Prostate gland (tissue), 2 donors: ENCODE data around the gene NRXN3.

Experiments
- POLR2A ChIP-seq: fragments of 450-650 bp; IDR thresholded peaks from one replicate; pipeline ENCODE4 v1.6.1; 2016; ENCODE audit warnings: antibody characterized with exemption, mild to moderate bottlenecking
- POLR2AphosphoS5 ChIP-seq: sonication (generic); formaldehyde crosslinking; IDR thresholded peaks from one replicate; pipeline ENCODE4 v1.6.1; 2017; ENCODE audit warnings: antibody characterized with exemption
- TF ChIP-seq, protein P1 (sequence below), 4 experiments: fragments of 200-600 bp in 2 of 4; fragments of 450-650 bp in 2 of 4; sonication (generic) in 2 of 4; IDR thresholded peaks; 1 replicate in 3 of 4; 2 replicates in 1 of 4; pipeline ENCODE4 v1.5.1; 2016 to 2019; ENCODE audit warnings: antibody characterized with exemption in 4 of 4, mild to moderate bottlenecking in 2 of 4, moderate library complexity in 2 of 4

DNA sequence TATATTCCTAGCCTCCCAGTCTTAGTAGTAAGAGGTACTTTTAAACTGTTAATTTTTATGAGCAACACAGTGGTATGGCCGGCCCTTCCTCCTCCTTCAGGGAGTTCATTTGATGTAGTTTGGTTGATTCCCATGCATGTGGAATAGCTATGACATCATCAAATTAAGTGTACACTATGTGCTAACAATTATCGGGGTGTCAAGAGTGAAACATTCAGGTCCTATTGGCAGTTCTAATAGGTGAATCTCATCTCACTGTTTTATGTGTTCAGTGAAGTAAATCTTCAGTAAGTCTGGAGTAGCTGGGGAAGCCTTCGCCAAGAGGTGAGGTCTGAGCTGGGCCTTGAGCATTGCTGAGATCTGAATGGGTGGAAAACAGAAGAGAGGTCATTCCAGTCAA, 1384.6 kb downstream of the NRXN3 start:
- TF ChIP-seq, protein P1, sequence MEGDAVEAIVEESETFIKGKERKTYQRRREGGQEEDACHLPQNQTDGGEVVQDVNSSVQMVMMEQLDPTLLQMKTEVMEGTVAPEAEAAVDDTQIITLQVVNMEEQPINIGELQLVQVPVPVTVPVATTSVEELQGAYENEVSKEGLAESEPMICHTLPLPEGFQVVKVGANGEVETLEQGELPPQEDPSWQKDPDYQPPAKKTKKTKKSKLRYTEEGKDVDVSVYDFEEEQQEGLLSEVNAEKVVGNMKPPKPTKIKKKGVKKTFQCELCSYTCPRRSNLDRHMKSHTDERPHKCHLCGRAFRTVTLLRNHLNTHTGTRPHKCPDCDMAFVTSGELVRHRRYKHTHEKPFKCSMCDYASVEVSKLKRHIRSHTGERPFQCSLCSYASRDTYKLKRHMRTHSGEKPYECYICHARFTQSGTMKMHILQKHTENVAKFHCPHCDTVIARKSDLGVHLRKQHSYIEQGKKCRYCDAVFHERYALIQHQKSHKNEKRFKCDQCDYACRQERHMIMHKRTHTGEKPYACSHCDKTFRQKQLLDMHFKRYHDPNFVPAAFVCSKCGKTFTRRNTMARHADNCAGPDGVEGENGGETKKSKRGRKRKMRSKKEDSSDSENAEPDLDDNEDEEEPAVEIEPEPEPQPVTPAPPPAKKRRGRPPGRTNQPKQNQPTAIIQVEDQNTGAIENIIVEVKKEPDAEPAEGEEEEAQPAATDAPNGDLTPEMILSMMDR (IDR thresholded peaks at IDR 0.05), result no peak
- TF ChIP-seq POLR2A (no peak), POLR2AphosphoS5 (no peak)
